ENCODE measurements around the gene LCE3C.

Gene LCE3C

DNA sequence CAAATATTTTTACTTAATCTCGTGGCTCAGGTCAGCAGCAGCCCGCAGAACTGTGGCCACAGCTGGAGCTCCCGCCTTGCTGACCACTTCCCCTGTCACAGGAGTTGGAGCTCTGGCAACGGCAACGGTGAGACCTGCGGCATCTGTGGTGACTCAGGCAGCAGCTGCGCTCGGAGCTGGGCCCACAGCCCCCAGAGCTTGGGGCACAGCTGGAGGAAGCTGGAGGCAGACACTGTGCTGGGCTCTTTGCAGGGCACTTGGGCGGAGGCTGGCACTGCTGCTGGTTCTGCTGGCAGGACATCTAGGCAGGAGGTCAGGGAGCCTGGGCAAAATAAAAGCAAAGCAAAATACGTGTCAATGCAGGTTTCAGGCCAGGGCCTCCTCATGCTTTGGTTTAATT is 22.8 kb downstream of the LCE3C start, which contains the start of gene LCE3A:
TSS of gene LCE3A (minus strand) at position 301 of the 400 bp plus-strand sequence. CDS start at position 301, 0 bp downstream.
- Histone ChIP-seq H3K4me1 (ENCODE audit: insufficient read depth, low read length) (no peaks in the 10 kb centered on the region), H3K9ac (ENCODE audit: low read length) (no peak within 1 kb of the TSS), H3K4me3 (ENCODE audit: low read depth in 1 of 2, low read length in 2 of 2) (no peak within 1 kb of the TSS), H3K36me3 (ENCODE audit: insufficient read depth, low read length) (no peaks in the 10 kb centered on the region), H3K27me3 (ENCODE audit: control insufficient read depth in 1 of 2, insufficient read depth in 2 of 2, low read length in 2 of 2) (no peaks in the 10 kb centered on the region), H3K9me3 (ENCODE audit: low read length) (no peaks in the 10 kb centered on the region), H3K27ac (ENCODE audit: low read depth, low read length) (no peak within 1 kb of the TSS)

DNA sequence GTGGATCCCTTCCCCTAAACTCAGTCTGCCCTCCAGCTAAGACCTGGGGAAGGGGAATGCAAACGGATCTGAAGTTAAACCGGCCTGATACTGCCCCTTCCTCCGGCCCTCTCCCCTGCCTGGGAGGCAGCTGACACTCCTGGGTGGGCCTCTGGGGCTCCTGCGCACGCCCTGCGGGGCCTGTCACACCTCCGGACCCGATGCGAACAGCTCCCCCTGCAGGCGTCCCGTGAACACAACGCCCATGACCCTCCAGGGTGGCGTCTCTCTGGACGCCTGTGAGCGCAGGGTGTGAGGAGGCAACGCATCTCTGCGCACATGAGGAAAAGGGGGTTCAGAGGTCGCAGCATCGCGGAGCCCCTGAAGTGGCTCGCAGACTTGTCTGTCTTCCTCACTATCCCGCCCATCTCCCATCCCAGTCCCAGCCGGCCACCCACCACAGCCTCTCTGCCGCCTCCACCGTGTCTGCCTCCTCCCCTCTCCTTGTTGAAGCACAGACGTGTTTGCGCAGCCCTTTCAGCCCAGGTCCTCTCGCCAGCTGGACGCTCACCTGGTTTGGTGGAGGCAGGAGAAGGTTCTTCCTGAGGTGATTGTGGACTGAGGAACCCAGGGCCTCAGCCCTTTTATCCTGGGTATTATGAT is 23.3 kb downstream of the LCE3C start:
- no peaks in the 10 kb centered on the region for H3K27me3 ChIP-seq (ENCODE audit: control insufficient read depth in 1 of 2, insufficient read depth in 2 of 2, low read length in 2 of 2)
- H3K4me1 ChIP-seq (ENCODE audit: insufficient read depth, low read length), result no peaks in the 10 kb centered on the region
- H3K36me3 ChIP-seq (ENCODE audit: insufficient read depth, low read length), result no peaks in the 10 kb centered on the region
- no peak overlapping the region for H3K4me3 ChIP-seq (ENCODE audit: low read depth in 1 of 2, low read length in 2 of 2)
- no peak overlapping the region for H3K9ac ChIP-seq (ENCODE audit: low read length)
- H3K9me3 ChIP-seq (ENCODE audit: low read length), result no peaks in the 10 kb centered on the region
- no peak overlapping the region for H3K27ac ChIP-seq (ENCODE audit: low read depth, low read length)

DNA sequence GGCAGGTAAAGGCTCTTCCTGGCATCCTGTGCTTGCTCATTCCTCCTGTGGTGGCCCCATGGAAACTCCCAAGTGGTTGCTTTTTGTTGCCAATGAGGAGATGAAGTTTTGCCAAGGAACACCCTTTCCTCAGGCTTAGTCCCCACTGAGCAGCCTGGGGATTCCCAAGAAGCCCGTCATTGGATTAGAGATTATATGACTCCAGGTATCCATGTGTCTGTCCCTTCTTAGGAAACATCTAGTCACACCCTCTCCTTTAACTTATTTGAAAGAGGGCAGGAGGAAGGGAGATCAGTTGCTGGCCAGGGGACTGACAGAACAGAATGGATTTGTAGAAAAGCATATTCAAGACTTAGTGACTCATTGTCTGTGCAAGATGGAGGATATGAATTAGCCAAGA is 26.7 kb downstream of the LCE3C start:
- H3K27me3 ChIP-seq (ENCODE audit: control insufficient read depth in 1 of 2, insufficient read depth in 2 of 2, low read length in 2 of 2), result no peaks in the 10 kb centered on the region
- no peak overlapping the region for H3K4me3 ChIP-seq (ENCODE audit: low read depth in 1 of 2, low read length in 2 of 2)
- H3K36me3 ChIP-seq (ENCODE audit: insufficient read depth, low read length), result no peaks in the 10 kb centered on the region
- H3K27ac ChIP-seq (ENCODE audit: low read depth, low read length), result no peak overlapping the region
- no peak overlapping the region for H3K9ac ChIP-seq (ENCODE audit: low read length)
- H3K4me1 ChIP-seq (ENCODE audit: insufficient read depth, low read length), result no peaks in the 10 kb centered on the region
- no peaks in the 10 kb centered on the region for H3K9me3 ChIP-seq (ENCODE audit: low read length)

DNA sequence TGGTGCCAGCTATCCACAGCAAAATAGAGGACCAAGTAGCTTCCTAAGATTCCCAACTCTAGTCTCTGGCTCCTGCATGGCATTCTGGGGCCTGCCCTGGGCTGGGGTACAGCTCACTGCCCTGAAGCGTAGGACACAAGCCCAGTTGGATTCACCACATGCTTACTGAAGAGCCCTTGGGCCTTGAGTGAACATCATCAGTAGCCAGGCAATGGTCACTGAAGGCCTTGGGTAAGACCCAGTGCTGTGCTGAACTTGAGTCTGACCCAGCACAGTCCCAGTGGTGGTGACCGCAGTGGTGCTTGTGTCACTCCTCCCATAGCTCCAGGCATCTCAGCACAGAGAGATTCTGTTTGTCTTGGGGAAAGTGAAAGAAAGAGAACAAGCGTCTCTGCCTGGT is 30.6 kb downstream of the LCE3C start:
- no peaks in the 10 kb centered on the region for H3K9me3 ChIP-seq (ENCODE audit: low read length)
- no peaks in the 10 kb centered on the region for H3K27me3 ChIP-seq (ENCODE audit: control insufficient read depth in 1 of 2, insufficient read depth in 2 of 2, low read length in 2 of 2)
- no peak overlapping the region for H3K27ac ChIP-seq (ENCODE audit: low read depth, low read length)
- H3K4me3 ChIP-seq (ENCODE audit: low read depth in 1 of 2, low read length in 2 of 2), result no peak overlapping the region
- no peaks in the 10 kb centered on the region for H3K4me1 ChIP-seq (ENCODE audit: insufficient read depth, low read length)
- H3K36me3 ChIP-seq (ENCODE audit: insufficient read depth, low read length), result no peaks in the 10 kb centered on the region
- no peak overlapping the region for H3K9ac ChIP-seq (ENCODE audit: low read length)

DNA sequence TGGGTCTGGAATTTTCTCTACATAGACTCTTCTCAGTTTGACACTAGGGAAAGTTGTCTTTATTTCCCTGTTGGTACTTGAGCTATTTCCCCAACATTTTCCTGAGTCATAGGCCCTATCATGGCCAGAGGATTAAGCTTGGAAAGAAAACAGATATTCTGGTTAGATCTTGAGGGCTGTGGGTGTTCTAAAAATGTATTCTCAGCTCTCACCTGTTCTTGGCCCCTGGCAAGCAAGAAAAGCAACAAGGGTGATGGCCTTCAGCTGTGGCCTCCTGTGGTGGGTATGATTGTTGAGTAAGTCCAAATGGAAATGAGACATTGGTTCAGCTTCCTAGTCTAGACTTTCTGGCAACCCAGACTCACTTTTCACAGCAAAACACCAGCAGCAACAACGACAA is 40.3 kb downstream of the LCE3C start:
- no peak overlapping the region for H3K4me3 ChIP-seq (ENCODE audit: low read depth in 1 of 2, low read length in 2 of 2)
- H3K27ac ChIP-seq (ENCODE audit: low read depth, low read length), result no peak overlapping the region
- H3K27me3 ChIP-seq (ENCODE audit: control insufficient read depth in 1 of 2, insufficient read depth in 2 of 2, low read length in 2 of 2), result no peaks in the 10 kb centered on the region
- H3K4me1 ChIP-seq (ENCODE audit: insufficient read depth, low read length), result no peaks in the 10 kb centered on the region
- no peaks in the 10 kb centered on the region for H3K9me3 ChIP-seq (ENCODE audit: low read length)
- no peaks in the 10 kb centered on the region for H3K36me3 ChIP-seq (ENCODE audit: insufficient read depth, low read length)
- H3K9ac ChIP-seq (ENCODE audit: low read length), result no peak overlapping the region

DNA sequence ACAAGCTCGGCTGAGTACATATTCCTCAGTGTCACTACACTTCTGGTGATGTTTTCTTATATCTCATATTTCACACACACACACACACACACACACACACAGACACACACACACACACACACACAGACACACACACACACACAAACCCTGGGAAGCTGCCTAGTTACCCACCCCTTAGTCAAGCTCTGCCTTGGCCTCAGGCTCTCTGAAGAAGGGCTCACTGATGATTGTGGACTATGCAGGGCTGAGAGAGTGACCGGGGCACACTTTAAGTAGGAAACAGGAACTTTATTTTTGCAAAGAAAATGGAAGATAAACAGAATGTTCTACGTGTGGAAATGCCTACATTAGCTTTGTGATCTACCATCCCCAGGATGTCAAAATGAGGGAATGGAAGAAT is 43.9 kb downstream of the LCE3C start:
- H3K27ac ChIP-seq (ENCODE audit: low read depth, low read length), result no peak overlapping the region
- H3K9ac ChIP-seq (ENCODE audit: low read length), result no peak overlapping the region
- H3K36me3 ChIP-seq (ENCODE audit: insufficient read depth, low read length), result no peaks in the 10 kb centered on the region
- H3K4me1 ChIP-seq (ENCODE audit: insufficient read depth, low read length), result no peaks in the 10 kb centered on the region
- no peaks in the 10 kb centered on the region for H3K27me3 ChIP-seq (ENCODE audit: control insufficient read depth in 1 of 2, insufficient read depth in 2 of 2, low read length in 2 of 2)
- no peak overlapping the region for H3K4me3 ChIP-seq (ENCODE audit: low read depth in 1 of 2, low read length in 2 of 2)
- no peaks in the 10 kb centered on the region for H3K9me3 ChIP-seq (ENCODE audit: low read length)

DNA sequence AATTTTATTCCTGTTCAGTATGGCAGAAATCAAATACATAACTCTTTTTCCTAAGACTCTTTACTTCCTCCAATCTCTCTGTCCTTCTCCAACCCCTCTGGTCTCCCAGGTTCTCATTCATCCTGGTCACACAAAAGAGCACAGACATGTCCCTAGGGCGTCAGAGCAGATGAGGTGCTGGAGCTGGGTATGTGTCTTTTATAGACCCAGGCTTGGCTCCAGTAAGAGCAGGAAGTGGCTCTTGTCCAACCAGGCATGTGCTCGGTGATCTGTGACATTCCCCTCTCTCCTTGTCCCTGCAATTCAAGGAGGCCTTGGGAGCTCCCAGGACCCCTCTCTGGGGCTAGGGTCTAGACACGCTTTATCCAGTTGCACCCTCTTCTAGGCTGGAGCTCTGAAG is 45.1 kb downstream of the LCE3C start:
- Histone ChIP-seq H3K27me3 (ENCODE audit: control insufficient read depth in 1 of 2, insufficient read depth in 2 of 2, low read length in 2 of 2) (no peaks in the 10 kb centered on the region), H3K36me3 (ENCODE audit: insufficient read depth, low read length) (no peaks in the 10 kb centered on the region), H3K9me3 (ENCODE audit: low read length) (no peaks in the 10 kb centered on the region), H3K27ac (ENCODE audit: low read depth, low read length) (no peak overlapping the region), H3K4me3 (ENCODE audit: low read depth in 1 of 2, low read length in 2 of 2) (no peak overlapping the region), H3K4me1 (ENCODE audit: insufficient read depth, low read length) (no peaks in the 10 kb centered on the region), H3K9ac (ENCODE audit: low read length) (no peak overlapping the region)

DNA sequence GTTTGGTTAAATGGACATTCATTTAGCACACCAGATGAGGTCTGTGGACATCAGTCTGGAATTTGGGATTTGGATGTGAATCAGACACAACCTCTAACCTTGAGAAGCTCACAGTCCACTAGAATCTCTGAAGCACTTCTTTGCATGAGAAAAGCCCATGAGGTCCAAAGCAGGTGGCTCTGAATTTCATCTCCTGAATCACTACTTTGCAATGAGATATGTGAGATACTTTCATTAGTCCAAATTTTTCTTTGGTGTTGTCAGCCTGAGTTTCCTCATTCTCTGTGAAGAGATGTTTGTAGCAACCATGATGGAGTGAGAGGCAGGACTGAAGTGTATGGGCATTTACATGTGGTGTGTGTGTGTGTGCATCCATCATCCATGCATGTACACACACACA is 46.6 kb downstream of the LCE3C start:
- H3K4me1 ChIP-seq (ENCODE audit: insufficient read depth, low read length), result no peaks in the 10 kb centered on the region
- no peaks in the 10 kb centered on the region for H3K27me3 ChIP-seq (ENCODE audit: control insufficient read depth in 1 of 2, insufficient read depth in 2 of 2, low read length in 2 of 2)
- no peak overlapping the region for H3K9ac ChIP-seq (ENCODE audit: low read length)

More for the DNA sequence above, 46.6 kb downstream of the LCE3C start:
- H3K9me3 ChIP-seq (ENCODE audit: low read length), result no peaks in the 10 kb centered on the region
- H3K4me3 ChIP-seq (ENCODE audit: low read depth in 1 of 2, low read length in 2 of 2), result no peak overlapping the region
- no peaks in the 10 kb centered on the region for H3K36me3 ChIP-seq (ENCODE audit: insufficient read depth, low read length)
- H3K27ac ChIP-seq (ENCODE audit: low read depth, low read length), result no peak overlapping the region

Measured in muscle layer of colon (tissue), 2 donors.